ENCODE measurements around the gene WIZ.
"Not testable (repeated sequence)": the region's sequence is repeated elsewhere in the genome, so short reads cannot be mapped to it uniquely, and the experiment has no call there.

WIZ gene

GRCh38 chr19:15428956-15429824 lies 20.6 kb downstream of the WIZ start:
- no peak for DNase-seq

- DNase-seq, result no peak
Measured at GRCh38 chr19:15427991-15428471, 21.7 kb downstream of the WIZ start.

GRCh38 chr19:15427350-15427700 lies 22.4 kb downstream of the WIZ start:
- no peak for DNase-seq

- DNase-seq, result no peak
Measured at GRCh38 chr19:15426485-15427349, 23.0 kb downstream of the WIZ start.

- no peak for DNase-seq
Measured at GRCh38 chr19:15425321-15425950, 24.3 kb downstream of the WIZ start.

- no peak for DNase-seq
Measured at GRCh38 chr19:15424692-15425272, 25.0 kb downstream of the WIZ start.

- DNase-seq, result no peak
Measured at GRCh38 chr19:15424121-15424520, 25.6 kb downstream of the WIZ start.

GRCh38 chr19:15423130-15423529 lies 26.6 kb downstream of the WIZ start:
- DNase-seq, result no peak

GRCh38 chr19:15422296-15423075 lies 27.3 kb downstream of the WIZ start:
- no peak for DNase-seq

- no peak for DNase-seq
Measured at GRCh38 chr19:15421721-15422260, 28.0 kb downstream of the WIZ start.

GRCh38 chr19:15421136-15421695 lies 28.5 kb downstream of the WIZ start:
- DNase-seq, result no peak

- no peak for DNase-seq
Measured at GRCh38 chr19:15419413-15420025, 30.2 kb downstream of the WIZ start.

- peak; percentile 96 for DNase-seq
Measured at GRCh38 chr19:15418579-15419412, 31.0 kb downstream of the WIZ start, which contains the start of gene AKAP8L. TSS of gene AKAP8L (minus strand) at chr19:15418988. CDS start at chr19:15418923, 65 bp downstream.

GRCh38 chr19:15418231-15418578 lies 31.6 kb downstream of the WIZ start:
- no peak for DNase-seq

GRCh38 chr19:15417699-15418098 lies 32.1 kb downstream of the WIZ start:
- no peak for DNase-seq

GRCh38 chr19:15412832-15413231 lies 36.9 kb downstream of the WIZ start:
- no peak for DNase-seq

GRCh38 chr19:15411351-15411750 lies 38.4 kb downstream of the WIZ start:
- not testable (repeated sequence) for DNase-seq

GRCh38 chr19:15404780-15405211 lies 45.0 kb downstream of the WIZ start:
- no peak for DNase-seq

- DNase-seq, result no peak
Measured at GRCh38 chr19:15404097-15404779, 45.5 kb downstream of the WIZ start.
